ENCODE data around the gene BORCS5.

GRCh38 chr12:12406762-12407161 is 49.9 kb downstream of the BORCS5 start:
- TF ChIP-seq, protein P1, sequence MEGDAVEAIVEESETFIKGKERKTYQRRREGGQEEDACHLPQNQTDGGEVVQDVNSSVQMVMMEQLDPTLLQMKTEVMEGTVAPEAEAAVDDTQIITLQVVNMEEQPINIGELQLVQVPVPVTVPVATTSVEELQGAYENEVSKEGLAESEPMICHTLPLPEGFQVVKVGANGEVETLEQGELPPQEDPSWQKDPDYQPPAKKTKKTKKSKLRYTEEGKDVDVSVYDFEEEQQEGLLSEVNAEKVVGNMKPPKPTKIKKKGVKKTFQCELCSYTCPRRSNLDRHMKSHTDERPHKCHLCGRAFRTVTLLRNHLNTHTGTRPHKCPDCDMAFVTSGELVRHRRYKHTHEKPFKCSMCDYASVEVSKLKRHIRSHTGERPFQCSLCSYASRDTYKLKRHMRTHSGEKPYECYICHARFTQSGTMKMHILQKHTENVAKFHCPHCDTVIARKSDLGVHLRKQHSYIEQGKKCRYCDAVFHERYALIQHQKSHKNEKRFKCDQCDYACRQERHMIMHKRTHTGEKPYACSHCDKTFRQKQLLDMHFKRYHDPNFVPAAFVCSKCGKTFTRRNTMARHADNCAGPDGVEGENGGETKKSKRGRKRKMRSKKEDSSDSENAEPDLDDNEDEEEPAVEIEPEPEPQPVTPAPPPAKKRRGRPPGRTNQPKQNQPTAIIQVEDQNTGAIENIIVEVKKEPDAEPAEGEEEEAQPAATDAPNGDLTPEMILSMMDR (IDR thresholded peaks at IDR 0.05; ENCODE audit: low read length) = no peak
- no peak for TF ChIP-seq EZH2 (optimal IDR thresholded peaks at IDR 0.05; ENCODE audit: low read depth, low read length)
- TF ChIP-seq EZH2phosphoT487 (IDR thresholded peaks at IDR 0.05; ENCODE audit: low read length) = no peak
